ENCODE results near the gene RIMS3.
"Not testable (repeated sequence)": the region's sequence is repeated elsewhere in the genome, so short reads cannot be mapped to it uniquely, and the experiment has no call there.

RIMS3 gene

DNA sequence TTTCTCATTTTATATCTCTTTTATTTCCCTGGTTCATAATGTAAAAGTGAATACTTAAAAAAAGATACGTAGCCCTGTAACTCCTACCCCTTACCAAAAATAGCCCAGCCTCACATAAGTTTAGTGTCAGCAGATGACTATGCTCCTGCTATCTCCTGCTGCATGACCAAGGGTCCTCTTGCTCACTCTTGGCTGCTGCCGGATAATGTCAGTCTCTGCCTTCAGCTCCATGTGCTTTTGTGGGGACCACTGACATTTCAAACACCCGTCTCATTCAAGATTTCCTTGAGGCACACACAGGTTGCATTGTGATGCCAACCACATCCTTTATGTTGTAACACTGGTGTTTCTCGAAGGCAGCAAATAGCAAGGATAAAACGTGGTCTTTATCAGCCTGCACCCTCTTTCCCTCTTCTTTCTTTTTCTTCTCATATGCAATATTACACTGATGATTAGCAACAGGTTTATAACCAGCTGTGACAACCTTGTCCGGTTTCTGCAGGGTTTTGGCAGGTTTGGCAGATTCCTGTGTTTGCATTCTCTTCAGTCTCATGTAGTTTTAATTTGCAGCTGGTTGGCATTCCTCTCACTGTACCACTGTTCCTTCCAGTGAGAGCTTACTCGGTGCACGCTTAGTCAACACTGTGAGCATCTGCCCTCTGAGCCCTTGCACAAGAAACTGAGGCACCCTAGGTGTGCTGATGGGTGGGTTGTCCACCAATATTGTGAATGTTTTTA lies 71.9 kb downstream of the RIMS3 start:
- DNase-seq (ENCODE audit: low read depth), result no peak

DNA sequence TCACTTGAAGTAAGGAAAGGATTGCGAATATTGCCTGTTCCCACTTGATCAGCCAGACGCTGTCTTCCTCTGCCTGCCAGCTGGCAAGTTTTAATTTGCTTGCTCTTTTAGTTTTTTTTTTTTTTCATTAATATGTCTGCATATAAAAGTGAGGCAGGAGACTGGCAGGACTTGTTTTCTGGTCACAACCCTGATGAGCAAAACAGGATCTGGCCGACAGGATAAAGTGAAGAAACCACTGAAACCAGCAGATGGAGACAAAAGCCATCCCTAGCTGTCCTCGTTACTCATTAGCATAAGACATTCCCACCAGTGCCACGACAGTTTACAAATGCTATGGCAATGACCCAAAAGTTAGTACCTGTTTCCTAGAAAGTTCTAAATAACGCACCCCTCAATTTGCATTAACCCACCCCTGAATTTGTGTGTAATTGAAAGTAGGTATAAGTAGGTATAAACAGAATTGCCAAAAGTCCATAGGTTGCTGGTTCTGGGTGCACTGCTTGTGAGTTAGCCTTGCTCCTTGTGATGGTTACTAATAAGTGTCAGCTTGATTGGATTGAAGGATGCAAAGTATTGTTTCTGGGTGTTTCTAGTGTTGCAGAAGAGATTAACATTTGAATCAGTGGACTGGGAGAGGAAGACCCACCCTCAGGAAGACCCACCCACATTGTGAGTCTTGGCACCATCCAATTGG lies 73.2 kb downstream of the RIMS3 start:
- no peak for DNase-seq (ENCODE audit: low read depth)

DNA sequence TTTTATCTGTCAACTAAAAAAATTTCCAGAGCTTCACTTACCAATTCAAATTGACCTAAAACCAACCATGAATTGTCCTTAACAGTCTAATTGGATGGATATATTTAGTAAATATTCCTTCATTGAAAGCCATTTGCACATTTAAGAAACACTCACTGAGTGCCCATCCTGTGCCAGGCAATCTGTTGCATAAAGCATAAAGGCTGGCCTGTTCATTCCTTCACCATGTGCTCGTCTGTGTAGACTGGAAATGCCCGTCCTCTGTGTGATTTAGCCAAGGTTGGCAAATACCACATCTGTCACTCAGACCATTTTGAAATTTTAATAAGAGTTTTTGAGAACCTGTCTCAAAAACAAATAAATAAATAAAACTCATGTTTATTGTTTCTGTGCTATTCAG lies 76.9 kb downstream of the RIMS3 start:
- DNase-seq (ENCODE audit: low read depth), result no peak

DNA sequence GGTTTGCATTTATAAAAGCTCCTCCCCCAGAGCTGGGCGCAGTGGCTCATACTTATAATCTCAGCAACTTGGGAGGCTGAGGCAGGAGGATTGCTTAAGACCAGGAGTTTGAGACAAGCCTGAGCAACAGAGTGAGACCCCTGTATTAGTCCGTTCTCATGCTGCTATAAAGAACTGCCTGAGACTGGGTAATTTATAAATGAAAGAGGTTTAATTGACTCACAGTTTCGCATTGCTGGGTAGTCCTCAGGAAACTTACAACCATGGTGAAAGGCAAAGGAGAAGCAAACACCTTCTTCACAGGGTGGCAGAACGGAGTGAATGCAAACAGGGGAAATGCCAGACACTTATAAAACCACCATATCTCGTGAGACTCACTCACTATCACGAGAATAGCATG lies 81.5 kb downstream of the RIMS3 start:
- no peak for DNase-seq (ENCODE audit: low read depth)

DNA sequence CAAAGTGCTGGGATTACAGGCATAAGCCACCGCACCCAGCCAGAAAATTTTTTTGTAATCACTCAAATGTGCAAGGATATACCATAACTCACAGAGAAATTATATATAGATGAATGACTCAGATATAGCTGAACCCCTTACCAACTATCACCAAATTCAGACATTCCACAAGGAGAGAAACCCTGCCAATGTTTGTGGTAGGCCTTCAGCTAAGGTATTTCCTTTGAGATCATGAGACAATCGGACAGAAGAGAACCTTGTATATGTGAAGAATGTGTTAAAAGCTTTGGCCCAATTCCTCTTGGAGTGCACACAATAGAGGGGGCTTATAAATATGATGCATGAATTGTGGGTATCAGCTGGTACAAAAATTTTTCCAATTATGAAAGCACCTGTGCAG lies 83.4 kb downstream of the RIMS3 start:
- no peak for DNase-seq (ENCODE audit: low read depth)

DNA sequence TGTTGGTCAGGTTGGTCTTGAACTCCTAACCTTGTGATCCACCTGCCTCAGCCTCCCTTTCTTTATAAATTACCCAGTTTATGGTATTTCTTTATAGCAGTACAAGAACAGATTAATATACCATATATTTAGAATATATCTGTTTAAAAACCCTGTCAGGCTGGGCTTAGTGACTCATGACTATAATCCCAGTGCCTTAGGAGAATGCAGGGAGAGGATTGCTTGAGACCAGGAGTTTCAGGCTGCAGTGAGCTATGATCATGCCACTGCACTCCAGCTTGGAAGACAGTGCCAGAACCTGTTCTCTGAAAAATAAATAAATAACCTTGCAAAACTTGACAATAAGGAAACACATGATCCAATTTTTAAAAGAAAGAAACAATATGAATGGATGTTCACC lies 90.1 kb downstream of the RIMS3 start:
- DNase-seq (ENCODE audit: low read depth), result no peak

DNA sequence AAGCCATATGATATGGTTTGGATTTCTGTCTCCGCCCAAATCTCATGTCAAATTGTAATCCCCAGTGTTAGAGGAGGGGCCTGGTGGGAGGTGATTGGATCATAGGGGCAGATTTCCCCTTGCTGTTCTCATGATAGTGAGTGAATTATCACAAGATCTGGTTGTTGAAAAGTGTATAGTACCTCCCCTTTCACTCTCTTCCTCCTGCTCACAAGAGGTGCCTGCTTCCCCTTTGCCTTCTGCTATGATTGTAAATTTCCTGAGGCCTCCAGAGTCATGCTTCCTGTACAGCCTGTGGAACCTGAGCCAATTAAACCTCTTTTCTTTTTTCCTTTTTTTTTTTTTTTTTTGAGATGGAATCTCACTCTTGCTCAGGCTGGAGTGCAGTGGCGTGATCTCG lies 90.7 kb downstream of the RIMS3 start:
- DNase-seq (ENCODE audit: low read depth), result not testable (repeated sequence)

All from activated gamma-delta T cell treated with anti-CD3 and anti-CD28 coated beads, Interleukin-2, amount 50 U/mL, for 16 hours (primary cell).